Heart left ventricle (tissue), 13 donors: Measurements from ENCODE around the gene SKA2.

Experiments
- CTCF ChIP-seq, 12 donors: fragments of 200-600 bp; sonication (generic) in 4 of 12; IDR thresholded peaks; one replicate each; pipeline versions ENCODE4 v1.5.0 to v1.8.0; 2018 to 2022; ENCODE audit warnings: antibody characterized with exemption in 12 of 12, mild to moderate bottlenecking in 5 of 12
- POLR2A ChIP-seq, 2 donors: fragments of 450-650 bp; IDR thresholded peaks; one replicate each; pipeline ENCODE4 v1.6.1; 2017; ENCODE audit warnings: antibody characterized with exemption in 2 of 2, mild to moderate bottlenecking in 2 of 2, moderate library complexity in 2 of 2
- donor health status: ischemic (EF 13 %, LVEDD 7.1; RV severe dilation, severe dysfunction).
- donor health status: DM: no; HTN: yes; CAD: no.
- donor health status: DM: no; HTN: no; CAD: no.
- donor health status: ischemic (EF 25% LVEDD 6.9; RV normal size, moderate dysfunction).
- donor health status: ischemic (EF 25% LVEDD 5.7; RV mildly dilated, moderate dysfunction).
- donor health status: ischemic (EF 35%, LVEDD 5.7; RV mildly dilated, moderate dysfunction).
- donor health status: nonischemic (EF 11% LVEDD 7.7; RV severe dilation, severe dysfunction).
- donor health status: DM: yes; HTN: yes; CAD: no.
- donor health status: PGD.
- donor health status: ischemic (EF 29% LVEDD 5.4; RV normal size, mild dysfunction).
- donor health status: nonischemic (EF 23%, LVEDD 6.1; RV moderate dilation, normal function).

GRCh38 chr17:59172436-59173004, 17.5 kb upstream of the SKA2 start:
- TF ChIP-seq CTCF (IDR thresholded peaks at IDR 0.05) (no peak), POLR2A (IDR thresholded peaks at IDR 0.05) (no peak)
